Hair follicle dermal papilla cell (primary cell): ENCODE measurements around the gene CFAP210. TPM values are rescaled to one million over a fixed set of nuclear protein-coding genes. Genes with fewer than 3 reads are reported as not detected.

Experiments used
- small RNA-seq: library from RNA; depleted of rRNA; stranded (forward); fragments of <200 nt; gene quantifications from one replicate; pipeline ENCODE3, GENCODE V24; 2012
- total RNA-seq: library from RNA; depleted of rRNA; stranded (reverse); fragments of >200 nt; gene quantifications from 2 replicates; pipeline ENCODE4 v1.2.3, GENCODE V29; 2012

CFAP210 gene, protein sequence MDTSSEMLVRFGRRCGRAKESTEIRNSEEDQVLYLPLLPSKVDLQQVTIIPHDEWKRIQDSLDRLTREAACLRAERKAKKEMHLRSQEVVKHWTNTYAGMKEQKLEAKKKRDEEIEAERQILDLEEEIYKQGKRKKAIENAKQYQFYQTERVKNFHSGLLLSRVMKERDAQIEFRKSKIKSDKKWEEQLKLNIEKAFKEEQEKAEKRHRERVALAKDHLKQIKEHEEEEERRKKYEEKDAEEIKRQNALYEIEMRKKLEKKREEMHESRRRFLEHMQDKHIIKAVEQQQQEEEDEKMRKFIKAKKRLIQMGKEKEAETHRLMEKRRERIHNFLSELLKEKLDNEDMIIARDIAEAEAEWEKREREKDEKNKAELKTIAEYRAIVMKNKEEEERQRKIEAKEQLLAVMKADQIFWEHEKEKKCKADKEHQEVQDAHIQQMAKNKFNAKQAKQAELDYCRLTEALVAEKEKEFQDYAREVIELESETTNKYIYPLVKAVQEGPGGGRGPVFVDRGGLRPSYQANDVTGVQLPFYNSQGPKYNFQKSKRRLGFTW
- total RNA-seq: 0.12 TPM in 1 of 2 replicates, not detected in the other

DNA sequence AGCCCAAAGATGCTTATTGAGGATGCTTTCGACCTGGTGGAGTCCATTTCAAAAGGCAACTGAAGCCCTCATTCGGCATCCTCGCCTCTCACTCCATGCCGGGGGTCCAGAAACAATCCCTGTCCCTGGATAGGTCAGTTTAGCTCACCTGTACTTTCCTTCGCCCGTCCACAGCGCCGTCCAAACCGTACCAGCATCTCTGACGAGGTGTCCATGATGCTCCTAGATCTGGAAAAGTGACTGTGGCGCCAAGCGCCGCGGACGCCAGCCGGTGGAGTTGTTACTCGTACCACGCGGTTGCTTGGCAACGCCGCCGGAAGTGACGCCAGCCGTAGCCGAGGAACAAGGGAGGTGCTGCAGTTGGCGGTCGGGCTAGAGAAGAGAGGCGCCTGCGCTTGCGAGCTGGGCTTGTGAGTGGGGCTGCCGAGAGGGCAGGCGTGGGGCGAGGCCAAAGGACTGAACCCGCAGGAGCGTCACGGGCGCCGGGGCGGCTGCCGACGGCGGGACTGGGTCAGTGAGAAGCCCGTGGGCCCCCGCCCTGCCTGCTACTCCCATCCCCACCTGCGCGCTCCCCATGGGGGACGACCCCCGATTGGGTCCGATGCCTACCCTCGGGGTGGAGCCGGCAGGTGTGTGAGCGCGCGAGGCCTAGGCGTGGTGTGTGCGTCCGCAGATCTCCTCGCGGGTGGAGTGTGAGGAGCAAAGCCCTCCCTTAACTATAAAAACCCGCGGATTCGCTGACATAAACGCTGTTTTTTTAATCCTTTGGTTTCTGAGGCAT, at the start of gene CFAP210, which contains the start of gene PHOSPHO2:
Gene CFAP210, minus strand, starts transcription at position 293 of the 781 bp plus-strand sequence. Its CDS starts 78 bp downstream, at position 215.
Gene PHOSPHO2, plus strand, starts transcription at position 357 of the 781 bp plus-strand sequence. CDS start 6,503 bp downstream, outside the sequence.

Small RNA genes lying within 50 kb of the gene (small RNA-seq; reads per million reads assigned to genes)
- not detected for gene RF00432

Other genes starting within 250 kb of the CFAP210 start
- gene BBS5, start 214.9 kb downstream of the CFAP210 start, total RNA-seq: 5.0 and 5.8 TPM in 2 replicates
- 0.97 TPM in 2 replicates for gene KLHL41, start 184.7 kb downstream of the CFAP210 start, total RNA-seq
- gene FASTKD1, start 120.5 kb downstream of the CFAP210 start, total RNA-seq: 18.0 and 19.8 TPM in 2 replicates
- gene PPIG, start 110.1 kb downstream of the CFAP210 start, total RNA-seq: 22.7 and 24.5 TPM in 2 replicates
- gene PHOSPHO2, start 64 bp upstream of the CFAP210 start, total RNA-seq: 3.5 and 5.5 TPM in 2 replicates
- gene KLHL23, start 39.4 kb upstream of the CFAP210 start, total RNA-seq: 1.6 and 1.7 TPM in 2 replicates
- 55.7 and 62.9 TPM in 2 replicates for gene SSB, start 104.5 kb upstream of the CFAP210 start, total RNA-seq
- 28.1 and 31.6 TPM in 2 replicates for gene METTL5, start 130.5 kb upstream of the CFAP210 start, total RNA-seq
- gene UBR3, start 133.0 kb upstream of the CFAP210 start, total RNA-seq: 30.6 and 36.8 TPM in 2 replicates